ENCODE measurements around the gene C1orf115. TPM values are rescaled to one million over a fixed set of nuclear protein-coding genes. Genes with fewer than 3 reads are reported as not detected.
"Not testable (repeated sequence)": the region's sequence is repeated elsewhere in the genome, so short reads cannot be mapped to it uniquely, and the experiment has no call there.

C1orf115 gene
- total RNA-seq, 1 donor from 2014 or later: 6.7 TPM

DNA sequence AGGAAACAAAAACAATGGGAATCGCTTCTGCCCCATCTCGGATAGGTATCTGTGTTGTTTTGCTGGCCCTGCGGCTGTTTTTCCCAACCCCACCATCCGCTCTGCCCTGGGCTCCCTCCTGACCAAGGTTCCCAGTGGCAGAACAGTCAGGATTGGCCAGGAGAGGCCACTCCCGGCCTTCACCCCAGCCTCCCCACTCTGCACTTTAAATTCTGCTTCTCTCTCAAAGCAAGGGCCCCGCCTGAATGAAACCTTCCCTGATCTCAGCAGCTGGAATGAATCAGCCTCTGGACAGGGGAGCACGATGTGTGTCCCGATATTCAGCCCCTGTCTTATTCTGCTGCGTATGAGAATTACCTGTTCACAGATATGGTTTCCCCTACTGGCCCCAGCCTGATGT, 16.3 kb downstream of the C1orf115 start:
- TF ChIP-seq, protein P1, sequence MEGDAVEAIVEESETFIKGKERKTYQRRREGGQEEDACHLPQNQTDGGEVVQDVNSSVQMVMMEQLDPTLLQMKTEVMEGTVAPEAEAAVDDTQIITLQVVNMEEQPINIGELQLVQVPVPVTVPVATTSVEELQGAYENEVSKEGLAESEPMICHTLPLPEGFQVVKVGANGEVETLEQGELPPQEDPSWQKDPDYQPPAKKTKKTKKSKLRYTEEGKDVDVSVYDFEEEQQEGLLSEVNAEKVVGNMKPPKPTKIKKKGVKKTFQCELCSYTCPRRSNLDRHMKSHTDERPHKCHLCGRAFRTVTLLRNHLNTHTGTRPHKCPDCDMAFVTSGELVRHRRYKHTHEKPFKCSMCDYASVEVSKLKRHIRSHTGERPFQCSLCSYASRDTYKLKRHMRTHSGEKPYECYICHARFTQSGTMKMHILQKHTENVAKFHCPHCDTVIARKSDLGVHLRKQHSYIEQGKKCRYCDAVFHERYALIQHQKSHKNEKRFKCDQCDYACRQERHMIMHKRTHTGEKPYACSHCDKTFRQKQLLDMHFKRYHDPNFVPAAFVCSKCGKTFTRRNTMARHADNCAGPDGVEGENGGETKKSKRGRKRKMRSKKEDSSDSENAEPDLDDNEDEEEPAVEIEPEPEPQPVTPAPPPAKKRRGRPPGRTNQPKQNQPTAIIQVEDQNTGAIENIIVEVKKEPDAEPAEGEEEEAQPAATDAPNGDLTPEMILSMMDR (conservative IDR thresholded peaks at IDR 0.05; ENCODE audit: low read depth, low read length): no peak
- H3K4me3 ChIP-seq (ENCODE audit: low read depth, low read length): no peak overlapping the region
- DNase-seq (ENCODE audit: low read depth): no peak

DNA sequence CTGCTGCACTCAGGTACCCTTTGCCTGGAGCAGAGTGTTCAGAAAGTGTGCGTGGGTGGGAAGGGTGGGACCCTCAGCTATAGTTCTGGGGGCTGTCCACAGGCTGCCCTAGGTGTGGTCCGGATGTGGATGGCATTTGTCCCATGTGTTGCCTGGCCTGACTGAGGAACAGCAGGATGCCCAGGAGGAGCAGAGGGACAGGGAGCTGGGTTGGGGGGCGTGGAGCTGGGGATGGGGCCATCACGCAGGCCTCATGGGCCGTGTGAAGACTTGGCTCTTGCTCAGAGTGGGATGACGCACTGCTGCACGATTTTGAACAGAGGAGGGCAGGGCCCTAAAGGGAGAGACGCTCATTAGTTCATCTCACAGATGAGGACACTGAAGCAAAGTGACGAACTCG, 17.0 kb downstream of the C1orf115 start:
- TF ChIP-seq, protein P1 (conservative IDR thresholded peaks at IDR 0.05; ENCODE audit: low read depth, low read length): no peak

GRCh38 chr1:220708244-220708643, 18.1 kb downstream of the C1orf115 start:
- TF ChIP-seq, protein P1 (conservative IDR thresholded peaks at IDR 0.05; ENCODE audit: low read depth, low read length): no peak

More for the DNA sequence above, 17.0 kb downstream of the C1orf115 start:
- DNase-seq (ENCODE audit: low read depth): no peak
- H3K4me3 ChIP-seq (ENCODE audit: low read depth, low read length): no peak overlapping the region

GRCh38 chr1:220708936-220709801, 19.0 kb downstream of the C1orf115 start:
- H3K4me3 ChIP-seq (ENCODE audit: low read depth, low read length): no peak overlapping the region
- DNase-seq (ENCODE audit: low read depth): no peak
- TF ChIP-seq, protein P1 (conservative IDR thresholded peaks at IDR 0.05; ENCODE audit: low read depth, low read length): no peak

More at GRCh38 chr1:220708244-220708643, 18.1 kb downstream of the C1orf115 start:
- H3K4me3 ChIP-seq (ENCODE audit: low read depth, low read length): no peak overlapping the region
- DNase-seq (ENCODE audit: low read depth): no peak

GRCh38 chr1:220710333-220710732, 20.2 kb downstream of the C1orf115 start:
- DNase-seq (ENCODE audit: low read depth): no peak
- no peak overlapping the region for H3K4me3 ChIP-seq (ENCODE audit: low read depth, low read length)
- TF ChIP-seq, protein P1 (conservative IDR thresholded peaks at IDR 0.05; ENCODE audit: low read depth, low read length): no peak

DNA sequence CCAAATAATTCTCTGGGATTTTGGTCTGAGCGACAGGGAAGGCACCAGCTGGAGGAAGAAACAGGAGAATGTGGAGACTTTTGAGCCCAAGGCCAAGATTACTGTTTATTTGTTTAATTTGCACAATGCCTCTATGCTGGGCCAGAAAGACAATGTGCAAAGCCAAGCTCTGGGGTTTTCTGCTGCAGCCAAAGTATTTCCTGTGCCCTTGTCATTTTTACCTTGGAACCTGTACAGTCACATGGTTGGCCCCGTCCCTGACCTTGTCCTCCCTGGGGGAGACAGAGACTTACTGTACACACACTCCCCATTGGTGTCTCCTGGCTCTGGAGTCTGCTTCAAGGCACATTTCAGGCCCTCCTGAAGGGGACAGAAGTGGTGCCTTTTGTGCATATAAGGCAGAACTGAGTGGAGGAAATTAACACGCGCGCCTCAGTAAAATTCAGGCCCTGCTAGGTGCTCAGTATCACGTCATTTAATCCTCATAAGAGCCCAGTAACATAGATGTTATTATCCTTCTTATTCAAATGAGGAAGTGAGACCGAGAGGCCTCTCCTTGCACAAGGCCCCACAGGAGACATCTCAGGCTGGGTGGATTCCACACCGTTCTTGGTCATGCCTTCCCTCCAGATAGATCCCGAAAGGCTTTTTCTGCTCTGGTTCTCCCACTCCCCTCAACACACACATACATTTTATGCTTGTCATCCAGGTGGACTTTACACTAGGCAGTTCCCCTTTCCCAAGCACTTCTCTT, 21.1 kb downstream of the C1orf115 start:
- TF ChIP-seq, protein P1 (conservative IDR thresholded peaks at IDR 0.05; ENCODE audit: low read depth, low read length): no peak
- no peak overlapping the region for H3K4me3 ChIP-seq (ENCODE audit: low read depth, low read length)
- no peak for DNase-seq (ENCODE audit: low read depth)

DNA sequence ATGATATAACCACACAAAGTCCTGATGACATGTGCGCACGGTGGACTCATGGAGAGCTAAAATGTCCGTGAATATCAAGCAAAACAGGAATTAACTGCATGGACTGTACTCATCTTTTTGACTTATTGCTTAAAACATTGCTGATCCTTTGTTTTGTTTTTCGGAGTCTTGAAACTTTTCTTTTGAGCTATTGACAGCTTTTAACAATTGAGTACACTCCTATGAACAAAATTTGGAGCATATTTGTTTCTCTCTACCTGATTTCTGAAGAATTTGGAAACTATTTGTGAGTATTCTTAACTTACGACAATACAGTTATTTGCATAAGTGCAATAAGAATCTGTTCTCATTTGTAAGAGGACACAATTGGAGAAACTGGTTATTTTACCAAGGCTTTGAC, 25.8 kb downstream of the C1orf115 start:
- not testable (repeated sequence) for H3K4me3 ChIP-seq (ENCODE audit: low read depth, low read length); DNase-seq (ENCODE audit: low read depth)
